GM12878 (cell line): Measurements from ENCODE around the gene PITPNM1. TPM values are rescaled to one million over a fixed set of nuclear protein-coding genes. Genes with fewer than 3 reads are reported as not detected.

ENCODE experiments used
- BMI1 ChIP-seq: fragments of 450-650 bp; IDR thresholded peaks from 2 replicates; pipeline ENCODE4 v1.6.1; 2016; ENCODE audit warnings: mild to moderate bottlenecking, moderate library complexity, borderline replicate concordance
- E2F8 ChIP-seq: fragments of 450-650 bp; IDR thresholded peaks from 2 replicates; pipeline ENCODE4 v1.6.1; 2018; ENCODE audit warnings: mild to moderate bottlenecking, low read depth, moderate library complexity; ENCODE audit not compliant: partially characterized antibody
- EED ChIP-seq: sonication (generic); IDR thresholded peaks from 2 replicates; pipeline ENCODE4 v1.6.1; 2016; ENCODE audit warnings: antibody characterized with exemption, low read depth
- ELK1 ChIP-seq: IDR thresholded peaks from 2 replicates; pipeline ENCODE4 v1.6.1; 2012; ENCODE audit warnings: low read depth, low read length, improper control_type of control experiment
- HDGF ChIP-seq: fragments of 450-650 bp; IDR thresholded peaks from 2 replicates; pipeline ENCODE4 v1.6.1; 2016; ENCODE audit warnings: antibody characterized with exemption
- IKZF2 ChIP-seq, 2 experiments: fragments of 450-650 bp; IDR thresholded peaks; 2 replicates each; pipeline ENCODE4 v1.6.1; 2017; ENCODE audit warnings: mild to moderate bottlenecking in 2 of 2, moderate library complexity in 2 of 2
- KAT2A ChIP-seq: conservative IDR thresholded peaks from 2 replicates; pipeline ENCODE4 v1.6.1; 2011; ENCODE audit warnings: low read depth, low read length; ENCODE audit not compliant: control insufficient read depth
- LARP7 ChIP-seq: fragments of 450-650 bp; IDR thresholded peaks from 2 replicates; pipeline ENCODE4 v1.6.1; 2017; ENCODE audit warnings: mild to moderate bottlenecking
- MLLT1 ChIP-seq: fragments of 450-650 bp; IDR thresholded peaks from 2 replicates; pipeline ENCODE4 v1.6.1; 2016; ENCODE audit warnings: mild to moderate bottlenecking
- MXI1 ChIP-seq: fragments of 150-350 bp; IDR thresholded peaks from 2 replicates; pipeline ENCODE4 v1.6.1; 2011; ENCODE audit warnings: low read depth, mild to moderate bottlenecking, inconsistent platforms, low read length, improper control_type of control experiment
- NRF1 ChIP-seq: conservative IDR thresholded peaks from 2 replicates; pipeline ENCODE4 v1.6.1; 2011; ENCODE audit warnings: mild to moderate bottlenecking, low read depth, low read length, improper control_type of control experiment
- PKNOX1 ChIP-seq: fragments of 450-650 bp; IDR thresholded peaks from 2 replicates; pipeline ENCODE4 v1.6.1; 2016; ENCODE audit warnings: mild to moderate bottlenecking
- RELA ChIP-seq: fragments of 450-650 bp; IDR thresholded peaks from 2 replicates; pipeline ENCODE4 v1.8.0; 2014; ENCODE audit warnings: borderline replicate concordance; ENCODE audit not compliant: partially characterized antibody
- ZBTB33 ChIP-seq: fragments of 450-650 bp; IDR thresholded peaks from 2 replicates; pipeline ENCODE4 v1.6.1; 2017; ENCODE audit warnings: mild to moderate bottlenecking
- polyA plus RNA-seq, 11 experiments: library from polyadenylated mRNA; depleted of rRNA in 4 of 11; unstranded in 6 of 11; stranded (reverse) in 5 of 11; fragments of >200 nt; fragmentation: Nextera tagmentation in 4 of 11; fragmentation: Illumina TruSeq in 1 of 11; extraction: Ambion mirVana in 4 of 11; extraction: Trizol in 1 of 11; gene quantifications; 1 replicate in 1 of 11; 2 replicates in 10 of 11; pipeline versions ENCODE4 v1.2.1 to v1.2.3, GENCODE V29; 2011 to 2016; ENCODE audit warnings: inconsistent platforms in 2 of 11, missing spikeins in 2 of 11, low read depth in 1 of 11
- total RNA-seq, 4 experiments: library from RNA; depleted of rRNA in 3 of 4; stranded (reverse); fragments of >200 nt in 3 of 4; fragmentation: Illumina TruSeq in 1 of 4; extraction: Trizol in 1 of 4; gene quantifications; 2 replicates each; pipeline versions ENCODE4 v1.2.1 to v1.2.3, GENCODE V29; 2013 to 2021
- TF ChIP-seq, protein P1 (sequence below): fragments of 450-650 bp; conservative IDR thresholded peaks from 2 replicates; pipeline ENCODE4 v1.6.1; 2017; ENCODE audit warnings: mild to moderate bottlenecking, moderate library complexity
- TF ChIP-seq, protein P2 (sequence below): fragments of 150-350 bp; IDR thresholded peaks from 2 replicates; pipeline ENCODE4 v1.6.1; 2014; ENCODE audit warnings: mild to moderate bottlenecking, low read depth, low read length

The PITPNM1 gene
- total and polyA plus RNA-seq, 10 of the 15 experiments (the other 5 are each of a cell fraction or from before 2014, with no cell fraction given) = 0.11 to 56.8 (median 16.5) TPM

DNA sequence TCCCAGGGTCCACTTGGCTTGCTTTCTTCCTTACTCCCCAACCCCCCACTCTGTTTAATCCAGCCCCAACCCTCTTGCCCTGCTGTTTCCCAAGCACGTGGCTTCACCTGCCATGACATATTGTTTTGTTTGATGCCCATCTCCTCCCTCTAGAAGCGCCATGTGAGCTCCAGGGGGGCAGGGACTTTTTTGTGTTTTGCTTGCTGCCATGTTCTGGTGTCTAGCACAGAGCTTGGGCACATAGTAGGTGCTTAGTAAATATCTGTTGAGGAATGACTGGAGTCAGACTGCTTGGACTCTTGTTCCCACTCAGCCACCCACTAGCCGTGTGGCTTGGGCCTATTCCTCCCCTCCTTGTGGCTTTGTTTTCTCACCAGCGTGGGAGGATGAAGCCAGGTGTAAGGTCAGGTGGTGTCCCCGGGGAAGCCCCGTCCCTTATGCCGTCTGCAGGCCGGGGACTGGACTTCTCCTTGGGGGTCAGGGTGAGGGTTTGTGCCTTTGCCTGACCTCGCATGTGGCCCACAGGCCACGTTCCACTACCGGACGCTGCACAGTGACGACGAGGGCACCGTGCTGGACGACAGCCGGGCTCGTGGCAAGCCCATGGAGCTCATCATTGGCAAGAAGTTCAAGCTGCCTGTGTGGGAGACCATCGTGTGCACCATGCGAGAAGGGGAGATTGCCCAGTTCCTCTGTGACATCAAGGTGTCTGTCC is 18.5 kb downstream of the PITPNM1 start (continued):
- no peak; the same call in 1 of the 2 replicates for TF ChIP-seq BMI1
- no peak for TF ChIP-seq E2F8
- TF ChIP-seq MLLT1 = peak; percentile 71; the same call in 1 of the 2 replicates
- peak; percentile 95 for TF ChIP-seq EED
- no peak for TF ChIP-seq PKNOX1
- 0 out of 2 replicates have a peak, but pooled peaks have one; percentile 55 for TF ChIP-seq ZBTB33
- TF ChIP-seq, protein P1, sequence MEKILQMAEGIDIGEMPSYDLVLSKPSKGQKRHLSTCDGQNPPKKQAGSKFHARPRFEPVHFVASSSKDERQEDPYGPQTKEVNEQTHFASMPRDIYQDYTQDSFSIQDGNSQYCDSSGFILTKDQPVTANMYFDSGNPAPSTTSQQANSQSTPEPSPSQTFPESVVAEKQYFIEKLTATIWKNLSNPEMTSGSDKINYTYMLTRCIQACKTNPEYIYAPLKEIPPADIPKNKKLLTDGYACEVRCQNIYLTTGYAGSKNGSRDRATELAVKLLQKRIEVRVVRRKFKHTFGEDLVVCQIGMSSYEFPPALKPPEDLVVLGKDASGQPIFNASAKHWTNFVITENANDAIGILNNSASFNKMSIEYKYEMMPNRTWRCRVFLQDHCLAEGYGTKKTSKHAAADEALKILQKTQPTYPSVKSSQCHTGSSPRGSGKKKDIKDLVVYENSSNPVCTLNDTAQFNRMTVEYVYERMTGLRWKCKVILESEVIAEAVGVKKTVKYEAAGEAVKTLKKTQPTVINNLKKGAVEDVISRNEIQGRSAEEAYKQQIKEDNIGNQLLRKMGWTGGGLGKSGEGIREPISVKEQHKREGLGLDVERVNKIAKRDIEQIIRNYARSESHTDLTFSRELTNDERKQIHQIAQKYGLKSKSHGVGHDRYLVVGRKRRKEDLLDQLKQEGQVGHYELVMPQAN = peak; percentile 60; the same call in 1 of the 2 replicates
- peak; percentile 97 to 98 for TF ChIP-seq IKZF2 (IDR thresholded peaks at IDR 0.05)
- no peak for TF ChIP-seq NRF1
- no peak for TF ChIP-seq ELK1
- TF ChIP-seq KAT2A = no peak
- peak; percentile 89 for TF ChIP-seq RELA
- no peak for TF ChIP-seq HDGF
- TF ChIP-seq, protein P2, sequence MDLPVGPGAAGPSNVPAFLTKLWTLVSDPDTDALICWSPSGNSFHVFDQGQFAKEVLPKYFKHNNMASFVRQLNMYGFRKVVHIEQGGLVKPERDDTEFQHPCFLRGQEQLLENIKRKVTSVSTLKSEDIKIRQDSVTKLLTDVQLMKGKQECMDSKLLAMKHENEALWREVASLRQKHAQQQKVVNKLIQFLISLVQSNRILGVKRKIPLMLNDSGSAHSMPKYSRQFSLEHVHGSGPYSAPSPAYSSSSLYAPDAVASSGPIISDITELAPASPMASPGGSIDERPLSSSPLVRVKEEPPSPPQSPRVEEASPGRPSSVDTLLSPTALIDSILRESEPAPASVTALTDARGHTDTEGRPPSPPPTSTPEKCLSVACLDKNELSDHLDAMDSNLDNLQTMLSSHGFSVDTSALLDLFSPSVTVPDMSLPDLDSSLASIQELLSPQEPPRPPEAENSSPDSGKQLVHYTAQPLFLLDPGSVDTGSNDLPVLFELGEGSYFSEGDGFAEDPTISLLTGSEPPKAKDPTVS = no peak
- peak; percentile 86 for TF ChIP-seq MXI1
- peak; percentile 64; the same call in 1 of the 2 replicates for TF ChIP-seq LARP7
